ENCODE results near the gene MOB2. TPM values are rescaled to one million over a fixed set of nuclear protein-coding genes. Genes with fewer than 3 reads are reported as not detected.

Gene MOB2
- total RNA-seq, 1 donor from 2014 or later: 95.4 TPM

- DNase-seq (ENCODE audit: low spot score in 2 of 2): peak in 1 of 2 donors; percentile 84
- peaks cover 37 to 70% of the 10 kb centered on the region in 2 donors for H3K4me1 ChIP-seq
- peak overlapping the region in 1 of 2 donors; percentile 49 for H3K4me3 ChIP-seq
- intact Hi-C loops (cut with DNase I): loop anchor here (1.0 kb wide), 1 partner anchor 25 kb away; no protein-coding TSS in a partner anchor
- TF ChIP-seq CTCF (IDR thresholded peaks at IDR 0.05): no peak
- H3K9me3 ChIP-seq: no peaks in the 10 kb centered on the region
- peak overlapping the region; percentile 74 to 80 for H3K27ac ChIP-seq
- H3K27me3 ChIP-seq: no peaks in the 10 kb centered on the region
- no peaks in the 10 kb centered on the region for H3K36me3 ChIP-seq
These were observed 21.0 kb upstream of the MOB2 start for GRCh38 chr11:1507381-1508140.

- no peak for TF ChIP-seq CTCF (IDR thresholded peaks at IDR 0.05)
- Histone ChIP-seq H3K9me3 (no peaks in the 10 kb centered on the region), H3K36me3 (no peaks in the 10 kb centered on the region), H3K4me1 (peaks cover 41 to 76% of the 10 kb centered on the region in 2 donors), H3K27me3 (no peaks in the 10 kb centered on the region), H3K4me3 (peak overlapping the region in 1 of 2 donors; percentile 49), H3K27ac (peak overlapping the region; percentile 74 to 80)
- intact Hi-C loops (cut with DNase I): loop anchor here (1.0 kb wide), 1 partner anchor 25 kb away; no protein-coding TSS in a partner anchor
- DNase-seq (ENCODE audit: low spot score in 2 of 2): no peak
These were observed 20.4 kb upstream of the MOB2 start for GRCh38 chr11:1506981-1507380.

DNA sequence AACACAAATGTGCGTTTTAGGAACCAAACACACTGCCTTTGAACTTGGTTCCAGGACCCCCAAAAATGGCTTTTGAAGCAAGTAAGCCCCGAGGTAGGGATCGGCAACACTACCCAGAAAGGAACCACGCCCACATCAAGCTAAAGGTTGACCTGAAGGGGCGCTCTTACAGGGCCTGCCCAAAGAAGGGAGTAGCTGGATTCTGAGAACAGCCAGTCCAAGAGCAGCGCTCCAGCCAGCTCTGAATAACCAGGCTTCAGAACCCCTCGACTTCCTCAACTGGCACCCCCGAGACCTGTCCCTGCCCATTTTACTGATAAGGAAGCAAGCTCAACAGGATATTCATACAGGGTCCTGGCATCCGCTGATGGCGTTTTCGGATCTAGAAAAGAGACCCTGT, 18.9 kb upstream of the MOB2 start:
- peaks cover 0 to 3% of the 10 kb centered on the region in 2 donors for H3K36me3 ChIP-seq
- TF ChIP-seq CTCF (IDR thresholded peaks at IDR 0.05): no peak
- H3K4me3 ChIP-seq: no peak overlapping the region
- intact Hi-C loops (cut with DNase I): no loop called here
- peaks cover 41 to 84% of the 10 kb centered on the region in 2 donors for H3K4me1 ChIP-seq
- no peaks in the 10 kb centered on the region for H3K27me3 ChIP-seq
- H3K9me3 ChIP-seq: no peaks in the 10 kb centered on the region
- no peak overlapping the region for H3K27ac ChIP-seq
- DNase-seq (ENCODE audit: low spot score in 2 of 2): no peak

DNA sequence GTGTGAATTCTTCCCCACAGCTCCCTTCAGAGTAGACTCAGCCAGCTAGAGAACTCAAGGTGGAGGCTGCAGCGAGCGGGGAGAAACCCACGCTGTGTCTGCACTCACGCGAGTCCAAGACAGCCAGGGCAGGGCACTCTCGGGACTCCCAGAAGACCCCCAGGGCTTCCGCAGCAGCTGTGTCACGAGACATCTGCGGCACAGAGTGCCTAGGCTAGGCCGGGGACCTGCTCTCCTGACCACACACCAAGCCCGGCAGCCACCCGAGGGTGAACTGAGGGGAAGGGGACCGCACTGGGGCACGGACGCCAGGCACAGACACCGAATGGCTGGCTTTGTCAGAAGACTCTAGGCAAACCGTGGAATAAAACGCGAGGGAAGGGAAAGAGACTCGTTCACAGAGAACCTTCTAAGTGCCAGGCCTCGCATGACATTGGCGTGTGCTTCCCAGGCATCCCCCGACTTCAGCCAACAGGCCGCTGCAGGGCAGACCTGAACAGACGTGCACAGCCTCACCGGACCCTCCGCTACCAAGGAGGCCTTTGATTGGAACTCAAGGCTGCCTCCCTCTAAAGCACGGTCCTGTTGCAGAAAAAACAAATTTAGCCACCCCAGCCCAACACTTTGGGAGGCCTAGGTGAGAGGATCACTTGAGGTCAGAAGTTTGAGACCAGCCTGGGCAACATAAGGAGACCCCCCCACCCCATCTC, 18.2 kb upstream of the MOB2 start:
- H3K9me3 ChIP-seq: no peaks in the 10 kb centered on the region
- no peak for DNase-seq (ENCODE audit: low spot score in 2 of 2)
- H3K4me1 ChIP-seq: peaks cover 41 to 83% of the 10 kb centered on the region in 2 donors
- TF ChIP-seq CTCF (IDR thresholded peaks at IDR 0.05): no peak
- peak overlapping the region; percentile 68 to 86 for H3K27ac ChIP-seq
- H3K27me3 ChIP-seq: no peaks in the 10 kb centered on the region
- intact Hi-C loops (cut with DNase I): no loop called here
- peaks cover 3 to 8% of the 10 kb centered on the region in 2 donors for H3K36me3 ChIP-seq
- H3K4me3 ChIP-seq: no peak overlapping the region

DNA sequence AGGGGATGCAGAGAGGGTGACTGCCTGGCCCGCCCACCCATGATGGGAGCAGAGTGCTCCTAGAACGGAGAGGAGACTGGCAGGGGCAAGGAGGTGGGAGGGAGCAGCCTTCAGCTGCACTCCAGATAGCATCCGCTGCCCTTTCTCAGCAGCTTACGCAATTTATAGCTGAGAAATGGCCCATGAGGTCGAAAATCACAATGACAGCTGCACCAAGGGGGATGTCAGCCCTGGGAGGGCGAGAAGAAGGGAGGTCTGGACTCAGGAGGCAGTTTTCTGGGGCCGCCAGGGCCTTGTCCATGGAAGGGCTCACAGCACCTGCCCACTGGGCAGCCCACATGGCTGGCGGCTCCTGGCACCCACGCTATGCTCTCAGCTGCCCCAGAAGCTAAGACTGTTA, 17.6 kb upstream of the MOB2 start:
- H3K4me1 ChIP-seq: peaks cover 41 to 77% of the 10 kb centered on the region in 2 donors
- peak overlapping the region in 1 of 2 donors; percentile 35 for H3K4me3 ChIP-seq
- H3K9me3 ChIP-seq: no peaks in the 10 kb centered on the region
- TF ChIP-seq CTCF (IDR thresholded peaks at IDR 0.05): no peak
- DNase-seq (ENCODE audit: low spot score in 2 of 2): no peak
- H3K36me3 ChIP-seq: peaks cover 5 to 13% of the 10 kb centered on the region in 2 donors
- H3K27ac ChIP-seq: peak overlapping the region; percentile 68 to 86
- H3K27me3 ChIP-seq: no peaks in the 10 kb centered on the region
- intact Hi-C loops (cut with DNase I): no loop called here

All from ascending aorta (tissue), 2 donors.